Mesenchymal stem cell (in vitro differentiated cells and primary cell): ENCODE data around the gene PIP4K2C.

Source experiments
- DNase-seq: peaks from one replicate; pipeline ENCODE4 v3.0.0-alpha.2; 2013
- H2AFZ ChIP-seq: one replicate; pipeline ENCODE4 v1.6.1; 2013; ENCODE audit warnings: low read depth, mild to moderate bottlenecking, control low read depth, inconsistent platforms, low read length, moderate library complexity
- H2AK5ac ChIP-seq: 2 replicates; pipeline ENCODE4 v1.6.1; 2013; ENCODE audit warnings: low read length, moderate library complexity, mild to moderate bottlenecking, inconsistent platforms; ENCODE audit not compliant: severe bottlenecking
- H2BK120ac ChIP-seq: one replicate; pipeline ENCODE4 v1.6.1; 2013; ENCODE audit warnings: low read depth, mild to moderate bottlenecking, inconsistent platforms, low read length, moderate library complexity
- H2BK12ac ChIP-seq, 2 experiments: one replicate each; pipeline ENCODE4 v1.6.1; 2013; ENCODE audit warnings: inconsistent platforms in 2 of 2, low read length in 2 of 2, mild to moderate bottlenecking in 2 of 2, moderate library complexity in 2 of 2, control low read depth in 1 of 2
- H2BK15ac ChIP-seq: one replicate; pipeline ENCODE4 v1.6.1; 2013; ENCODE audit warnings: mild to moderate bottlenecking, low read depth, inconsistent platforms; ENCODE audit not compliant: poor library complexity, severe bottlenecking
- H2BK5ac ChIP-seq: 2 replicates; pipeline ENCODE4 v1.6.1; 2013; ENCODE audit warnings: low read depth, mild to moderate bottlenecking, low read length, control low read depth, inconsistent platforms; ENCODE audit not compliant: poor library complexity, severe bottlenecking
- H3K14ac ChIP-seq, 2 experiments: one replicate each; pipeline ENCODE4 v1.6.1; 2013; ENCODE audit warnings: inconsistent platforms in 2 of 2, low read length in 2 of 2, control low read depth in 1 of 2, mild to moderate bottlenecking in 1 of 2, moderate library complexity in 1 of 2
- H3K18ac ChIP-seq, 2 experiments: one replicate each; pipeline ENCODE4 v1.6.1; 2013; ENCODE audit warnings: inconsistent platforms in 2 of 2, low read length in 2 of 2, control low read depth in 1 of 2, low read depth in 1 of 2, mild to moderate bottlenecking in 1 of 2
- H3K23ac ChIP-seq, 2 experiments: one replicate each; pipeline ENCODE4 v1.6.1; 2013; ENCODE audit warnings: inconsistent platforms in 2 of 2, low read length in 2 of 2, mild to moderate bottlenecking in 2 of 2, moderate library complexity in 2 of 2, control low read depth in 1 of 2
- H3K27ac ChIP-seq: 2 replicates; pipeline ENCODE4 v1.5.1; 2013; ENCODE audit warnings: mild to moderate bottlenecking, moderate library complexity, low read length, control low read depth, inconsistent platforms; ENCODE audit not compliant: poor library complexity, severe bottlenecking
- H3K27me3 ChIP-seq, 2 experiments: 2 replicates each; pipeline versions ENCODE4 v1.6.1 to v1.7.0; 2013; ENCODE audit warnings: low read length in 2 of 2, mild to moderate bottlenecking in 2 of 2, moderate library complexity in 2 of 2, control low read depth in 1 of 2, inconsistent platforms in 1 of 2; ENCODE audit not compliant: control insufficient read depth in 1 of 2, insufficient read depth in 1 of 2
- H3K36me3 ChIP-seq, 2 experiments: 2 replicates each; pipeline versions ENCODE4 v1.6.1 to v1.7.0; 2013; ENCODE audit warnings: low read length in 2 of 2, control low read depth in 1 of 2, inconsistent platforms in 1 of 2, low read depth in 1 of 2, mild to moderate bottlenecking in 1 of 2; ENCODE audit not compliant: insufficient read depth in 2 of 2, control insufficient read depth in 1 of 2
- H3K4ac ChIP-seq, 2 experiments: one replicate each; pipeline ENCODE4 v1.6.1; 2013; ENCODE audit warnings: inconsistent platforms in 2 of 2, low read length in 2 of 2, mild to moderate bottlenecking in 2 of 2, moderate library complexity in 2 of 2, control low read depth in 1 of 2, low read depth in 1 of 2
- H3K4me1 ChIP-seq: 2 replicates; pipeline ENCODE4 v1.6.1; 2013; ENCODE audit warnings: low read depth, low read length, control low read depth; ENCODE audit not compliant: control insufficient read depth, insufficient read depth
- H3K4me2 ChIP-seq: 2 replicates; pipeline ENCODE4 v1.6.1; 2013; ENCODE audit warnings: low read length, mild to moderate bottlenecking, inconsistent platforms; ENCODE audit not compliant: poor library complexity, severe bottlenecking
- H3K4me3 ChIP-seq, 2 experiments: 2 replicates each; pipeline versions ENCODE4 v1.5.1 to v1.7.0; 2013; ENCODE audit warnings: low read length in 2 of 2, mild to moderate bottlenecking in 2 of 2, control low read depth in 1 of 2, low read depth in 1 of 2; ENCODE audit not compliant: insufficient read depth in 1 of 2
- H3K79me1 ChIP-seq: replicated peaks from 2 replicates; pipeline ENCODE4 v1.6.1; 2013; ENCODE audit warnings: mild to moderate bottlenecking, control low read depth, low read length, inconsistent platforms; ENCODE audit not compliant: poor library complexity, severe bottlenecking
- H3K9ac ChIP-seq: 2 replicates; pipeline ENCODE4 v1.7.0; 2013; ENCODE audit warnings: mild to moderate bottlenecking, low read length, moderate library complexity
- H3K9me3 ChIP-seq: 2 replicates; pipeline ENCODE4 v1.7.0; 2013; ENCODE audit warnings: mild to moderate bottlenecking, low read length; ENCODE audit not compliant: control insufficient read depth
- H4K8ac ChIP-seq: one replicate; pipeline ENCODE4 v1.6.1; 2013; ENCODE audit warnings: inconsistent platforms, mild to moderate bottlenecking, low read length, moderate library complexity
- H4K91ac ChIP-seq: one replicate; pipeline ENCODE4 v1.6.1; 2013; ENCODE audit warnings: mild to moderate bottlenecking, low read length, inconsistent platforms
- WGBS: methylation state at CpG from one replicate; pipeline ENCODE4 v1.1.7; 2013; ENCODE audit warnings: mixed read lengths; 5-methylcytosine and 5-hydroxymethylcytosine counted together

Gene PIP4K2C

DNA sequence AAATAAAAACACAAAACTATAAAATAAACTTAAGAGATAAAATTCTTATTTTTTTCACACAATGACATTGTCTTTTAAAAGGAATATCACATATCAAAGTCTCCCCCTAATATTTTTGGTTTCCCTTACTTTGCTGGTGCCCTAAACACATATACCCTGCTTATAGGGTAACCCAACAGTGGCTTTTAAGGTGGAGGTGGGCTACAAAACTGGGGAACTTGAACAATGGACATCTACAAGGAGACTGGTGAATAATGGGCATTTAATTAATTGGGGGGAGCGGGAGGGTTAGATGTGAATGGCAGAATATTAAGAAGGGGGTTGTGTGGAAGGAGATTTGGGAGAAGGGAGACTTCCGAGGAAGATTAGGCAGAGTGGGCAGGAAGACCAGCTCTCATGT lies 32.4 kb downstream of the PIP4K2C start:
- 81% methylated on average over 2 of the region's 2 CpGs for WGBS
- Histone ChIP-seq H2BK15ac (no peak overlapping the region), H3K9me3 (no peaks in the 10 kb centered on the region)

DNA sequence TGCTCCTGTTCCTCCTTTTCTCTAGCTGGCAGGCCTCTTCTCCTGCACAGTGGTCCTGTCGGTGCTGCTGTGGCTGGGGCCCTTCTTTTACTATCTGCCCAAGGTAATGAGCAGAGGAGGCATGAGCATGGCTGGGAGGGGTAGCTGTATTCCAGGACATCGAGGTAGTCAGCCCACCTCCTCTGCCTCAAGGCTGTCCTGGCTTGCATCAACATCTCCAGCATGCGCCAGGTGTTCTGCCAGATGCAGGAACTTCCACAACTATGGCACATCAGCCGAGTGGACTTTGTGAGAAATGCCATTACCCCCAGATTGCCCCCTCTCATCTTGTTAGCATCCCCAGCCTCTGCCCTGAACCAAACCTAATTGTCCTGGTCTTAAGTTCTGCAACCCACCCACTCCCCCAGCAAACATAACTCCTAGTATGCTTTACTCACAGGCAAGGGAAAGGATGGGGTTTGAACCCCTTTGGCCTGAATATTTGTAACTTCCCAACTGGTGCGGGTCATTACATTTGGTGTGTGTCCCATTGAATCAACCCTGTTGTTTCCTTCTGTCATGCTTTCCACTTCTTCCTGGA lies 32.9 kb downstream of the PIP4K2C start:
- 67% methylated on average over 4 of the region's 5 CpGs for WGBS
- Histone ChIP-seq H2BK12ac (no peak overlapping the region), H2BK15ac (no peak overlapping the region), H3K27me3 (peaks cover 97 to 98% of the 10 kb centered on the region in 2 experiments), H2BK5ac (no peak overlapping the region), H3K27ac (no peak overlapping the region), H3K18ac (no peak overlapping the region), H2BK120ac (no peak overlapping the region), H3K79me1 (no peaks in the 10 kb centered on the region), H3K9me3 (no peaks in the 10 kb centered on the region), H3K4me2 (no peak overlapping the region), H3K4ac (no peak overlapping the region), H4K91ac (no peak overlapping the region), H2AFZ (no peak overlapping the region), H2AK5ac (no peak overlapping the region), H4K8ac (no peak overlapping the region), H3K14ac (no peak overlapping the region), H3K23ac (no peak overlapping the region), H3K4me3 (no peak overlapping the region), H3K36me3 (no peaks in the 10 kb centered on the region), H3K9ac (no peak overlapping the region), H3K4me1 (peaks cover 25% of the 10 kb centered on the region)
- DNase-seq = no peak

More for the DNA sequence above, 32.4 kb downstream of the PIP4K2C start:
- no peak overlapping the region for H3K4me3 ChIP-seq
- H4K8ac ChIP-seq = no peak overlapping the region
- H2BK5ac ChIP-seq = no peak overlapping the region
- H3K79me1 ChIP-seq = no peaks in the 10 kb centered on the region
- no peak overlapping the region for H3K4me2 ChIP-seq
- H2AFZ ChIP-seq = no peak overlapping the region
- no peak overlapping the region for H3K9ac ChIP-seq
- H3K4me1 ChIP-seq = peaks cover 25% of the 10 kb centered on the region
- peaks cover 92 to 95% of the 10 kb centered on the region in 2 experiments for H3K27me3 ChIP-seq
- H2BK120ac ChIP-seq = no peak overlapping the region
- no peak overlapping the region for H3K18ac ChIP-seq
- no peak overlapping the region for H3K23ac ChIP-seq
- H3K36me3 ChIP-seq = no peaks in the 10 kb centered on the region
- H3K27ac ChIP-seq = no peak overlapping the region
- no peak overlapping the region for H3K14ac ChIP-seq
- no peak overlapping the region for H4K91ac ChIP-seq
- H3K4ac ChIP-seq = no peak overlapping the region
- no peak overlapping the region for H2AK5ac ChIP-seq
- no peak overlapping the region for H2BK12ac ChIP-seq
- DNase-seq = no peak

DNA sequence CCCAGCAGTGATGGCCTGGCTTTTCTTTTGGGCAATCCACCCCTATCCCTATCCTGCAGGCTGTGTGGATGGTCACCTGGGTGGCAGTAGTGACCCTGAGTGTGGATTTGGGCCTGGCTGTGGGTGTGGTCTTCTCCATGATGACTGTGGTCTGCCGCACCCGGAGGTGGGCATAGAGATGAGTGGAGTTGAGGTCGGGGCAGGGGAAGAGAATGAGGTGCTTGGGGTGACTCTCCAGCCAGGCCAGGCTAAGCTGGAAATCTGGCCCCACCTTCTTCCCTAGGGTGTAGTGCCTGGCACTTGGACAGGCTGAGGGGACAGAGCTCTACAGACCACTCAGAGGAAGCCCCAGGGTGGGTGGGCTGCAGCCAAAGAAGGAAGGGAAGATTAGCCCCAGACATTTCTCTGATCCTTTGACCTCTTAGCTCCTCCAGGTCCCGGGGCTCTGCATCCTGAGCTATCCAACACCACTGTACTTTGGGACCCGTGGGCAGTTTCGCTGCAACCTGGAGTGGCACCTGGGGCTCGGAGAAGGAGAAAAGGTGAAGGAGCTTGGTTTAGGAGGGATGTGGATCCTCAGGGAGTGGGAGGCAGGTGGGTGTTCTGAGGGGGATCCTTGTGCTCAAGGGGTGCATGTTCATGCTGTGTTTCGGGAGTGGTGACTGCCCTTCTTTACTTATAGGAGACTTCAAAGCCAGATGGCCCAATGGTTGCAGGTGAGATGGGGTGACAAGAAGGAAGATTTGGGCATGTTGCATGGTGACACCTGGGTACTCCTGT lies 33.6 kb downstream of the PIP4K2C start:
- no peaks in the 10 kb centered on the region for H3K79me1 ChIP-seq
- no peaks in the 10 kb centered on the region for H3K9me3 ChIP-seq
- H3K4me3 ChIP-seq = no peak overlapping the region
- H2BK5ac ChIP-seq = no peak overlapping the region
- H4K91ac ChIP-seq = no peak overlapping the region
- peaks cover 95% of the 10 kb centered on the region in 2 experiments for H3K27me3 ChIP-seq
- no peak overlapping the region for H3K4me2 ChIP-seq
- H3K23ac ChIP-seq = no peak overlapping the region
- H3K36me3 ChIP-seq = no peaks in the 10 kb centered on the region
- no peak overlapping the region for H3K27ac ChIP-seq
- H4K8ac ChIP-seq = no peak overlapping the region
- no peak overlapping the region for H2BK12ac ChIP-seq
- H3K9ac ChIP-seq = no peak overlapping the region
- no peak overlapping the region for H3K18ac ChIP-seq
- 74% methylated on average over 8 of the region's 8 CpGs for WGBS
- peaks cover 21% of the 10 kb centered on the region for H3K4me1 ChIP-seq
- no peak overlapping the region for H2AK5ac ChIP-seq
- no peak overlapping the region for H2AFZ ChIP-seq
- H2BK15ac ChIP-seq = no peak overlapping the region
- no peak for DNase-seq
- no peak overlapping the region for H2BK120ac ChIP-seq
- no peak overlapping the region for H3K14ac ChIP-seq
- no peak overlapping the region for H3K4ac ChIP-seq

DNA sequence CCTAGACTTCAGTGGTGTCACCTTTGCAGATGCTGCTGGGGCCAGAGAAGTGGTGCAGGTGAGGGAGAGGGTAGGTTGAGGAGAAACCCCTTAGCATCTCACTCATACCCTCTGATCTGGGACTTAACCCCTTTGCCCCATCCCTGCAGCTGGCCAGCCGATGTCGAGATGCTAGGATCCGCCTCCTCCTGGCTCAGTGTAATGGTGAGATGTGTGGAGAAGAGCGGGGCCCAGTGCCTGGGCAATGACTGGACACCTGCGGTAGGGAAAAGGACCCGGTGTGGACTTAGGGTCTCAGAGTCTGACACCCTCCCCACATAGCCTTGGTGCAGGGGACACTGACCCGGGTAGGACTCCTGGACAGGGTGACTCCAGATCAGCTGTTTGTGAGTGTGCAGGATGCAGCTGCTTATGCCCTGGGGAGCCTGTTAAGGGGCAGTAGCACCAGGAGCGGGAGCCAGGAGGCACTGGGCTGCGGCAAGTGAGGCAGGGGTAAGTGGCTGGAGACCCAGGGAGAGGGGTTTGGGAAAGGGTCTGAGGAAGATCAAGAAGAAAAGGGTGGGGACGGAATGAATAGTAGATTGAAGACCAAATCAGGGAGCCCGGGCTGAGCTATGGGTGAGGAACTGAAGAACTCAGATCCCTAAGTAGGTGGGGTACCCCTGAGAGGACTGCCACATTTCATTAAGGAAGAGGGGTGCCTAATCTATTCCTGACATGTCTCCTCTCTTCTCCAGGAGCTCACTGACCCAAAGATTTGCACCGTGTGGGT lies 34.5 kb downstream of the PIP4K2C start:
- Histone ChIP-seq H3K27ac (no peak overlapping the region), H2BK15ac (no peak overlapping the region), H3K4me3 (no peak overlapping the region), H3K4ac (no peak overlapping the region), H3K36me3 (no peaks in the 10 kb centered on the region), H3K23ac (no peak overlapping the region), H3K79me1 (no peaks in the 10 kb centered on the region), H3K27me3 (peaks cover 95% of the 10 kb centered on the region in 2 experiments), H2BK120ac (no peak overlapping the region), H2BK5ac (no peak overlapping the region), H3K18ac (no peak overlapping the region), H3K4me1 (peaks cover 19% of the 10 kb centered on the region), H2BK12ac (no peak overlapping the region), H2AK5ac (no peak overlapping the region), H4K8ac (no peak overlapping the region), H3K9me3 (no peaks in the 10 kb centered on the region), H3K9ac (no peak overlapping the region), H3K14ac (no peak overlapping the region), H3K4me2 (no peak overlapping the region), H2AFZ (no peak overlapping the region), H4K91ac (no peak overlapping the region)
- no peak for DNase-seq
- WGBS = 72% methylated on average over 12 of the region's 12 CpGs
